Mesendoderm (in vitro differentiated cells): ENCODE data around the gene DDX28.
A peak's percentile ranks its signal among the peaks of the same experiment; 100 is the strongest.

Experiments used
- DNase-seq: peaks from one replicate; pipeline ENCODE4 v3.0.0; 2013
- H2AK5ac ChIP-seq: 2 replicates; pipeline ENCODE4 v1.6.1; 2013; ENCODE audit warnings: low read length, inconsistent platforms
- H2BK120ac ChIP-seq: 2 replicates; pipeline ENCODE4 v1.6.1; 2013; ENCODE audit warnings: low read depth, mild to moderate bottlenecking, low read length, moderate library complexity, mixed read lengths
- H2BK15ac ChIP-seq: replicated peaks from 2 replicates; pipeline ENCODE4 v1.6.1; 2013; ENCODE audit warnings: low read depth, mild to moderate bottlenecking, moderate library complexity
- H2BK5ac ChIP-seq: 2 replicates; pipeline ENCODE4 v1.6.1; 2013; ENCODE audit warnings: low read length, inconsistent platforms
- H3K18ac ChIP-seq: 2 replicates; pipeline ENCODE4 v1.6.1; 2013; ENCODE audit warnings: mild to moderate bottlenecking, low read length, mixed read lengths
- H3K23ac ChIP-seq: one replicate; pipeline ENCODE4 v1.6.1; 2013; ENCODE audit warnings: low read length
- H3K27ac ChIP-seq: 2 replicates; pipeline ENCODE4 v1.5.1; 2013; ENCODE audit warnings: low read depth, mild to moderate bottlenecking, inconsistent platforms, low read length, moderate library complexity
- H3K27me3 ChIP-seq: 2 replicates; pipeline ENCODE4 v1.6.1; 2013; ENCODE audit warnings: low read length, control low read depth, mild to moderate bottlenecking, inconsistent platforms; ENCODE audit not compliant: insufficient read depth, poor library complexity
- H3K36me3 ChIP-seq: 2 replicates; pipeline ENCODE4 v1.6.1; 2013; ENCODE audit warnings: low read length, inconsistent platforms; ENCODE audit not compliant: control insufficient read depth, insufficient read depth
- H3K4ac ChIP-seq: one replicate; pipeline ENCODE4 v1.6.1; 2013; ENCODE audit warnings: low read depth, mild to moderate bottlenecking, low read length, moderate library complexity
- H3K4me1 ChIP-seq: 2 replicates; pipeline ENCODE4 v1.6.1; 2013; ENCODE audit warnings: low read depth, low read length, inconsistent platforms; ENCODE audit not compliant: control insufficient read depth
- H3K4me2 ChIP-seq: 2 replicates; pipeline ENCODE4 v1.6.1; 2013; ENCODE audit warnings: low read length
- H3K4me3 ChIP-seq: 2 replicates; pipeline ENCODE4 v1.5.1; 2013; ENCODE audit warnings: mild to moderate bottlenecking, low read length
- H3K56ac ChIP-seq: one replicate; pipeline ENCODE4 v1.6.1; 2013; ENCODE audit warnings: low read length
- H3K79me1 ChIP-seq: 2 replicates; pipeline ENCODE4 v1.6.1; 2013; ENCODE audit warnings: low read length, inconsistent platforms
- H3K79me2 ChIP-seq: 2 replicates; pipeline ENCODE4 v1.6.1; 2013; ENCODE audit warnings: mild to moderate bottlenecking, low read length; ENCODE audit not compliant: control insufficient read depth, insufficient read depth
- H3K9ac ChIP-seq: 2 replicates; pipeline ENCODE4 v1.6.1; 2013; ENCODE audit warnings: low read length, inconsistent platforms
- H4K5ac ChIP-seq: one replicate; pipeline ENCODE4 v1.6.1; 2013; ENCODE audit warnings: low read length
- H4K8ac ChIP-seq: one replicate; pipeline ENCODE4 v1.6.1; 2013; ENCODE audit warnings: low read depth, mild to moderate bottlenecking, control low read depth, low read length, moderate library complexity
- WGBS: extraction: QIAGEN DNeasy Blood & Tissue Kit; methylation state at CpG from one replicate; pipeline ENCODE4 v1.1.7; 2013; ENCODE audit warnings: low lambda C conversion rate, missing lambda C conversion rate; ENCODE audit not compliant: insufficient coverage; ENCODE audit errors: extremely low coverage; 5-methylcytosine and 5-hydroxymethylcytosine counted together

Gene DDX28

GRCh38 chr16:68046106-68046505 lies 23.1 kb upstream of the DDX28 start:
- no peak overlapping the region for H2BK15ac ChIP-seq
- no peaks in the 10 kb centered on the region for H3K79me2 ChIP-seq
- H3K4ac ChIP-seq = no peak overlapping the region
- H2AK5ac ChIP-seq = no peak overlapping the region
- H4K8ac ChIP-seq = no peak overlapping the region
- H3K4me2 ChIP-seq = no peak overlapping the region
- DNase-seq = no peak
- no peak overlapping the region for H3K23ac ChIP-seq
- H3K4me3 ChIP-seq = no peak overlapping the region
- H3K9ac ChIP-seq = no peak overlapping the region
- H3K18ac ChIP-seq = no peak overlapping the region
- no peak overlapping the region for H3K27ac ChIP-seq
- H4K5ac ChIP-seq = no peak overlapping the region
- H3K56ac ChIP-seq = no peak overlapping the region
- no peaks in the 10 kb centered on the region for H3K36me3 ChIP-seq
- H2BK120ac ChIP-seq = no peak overlapping the region
- H3K79me1 ChIP-seq = no peaks in the 10 kb centered on the region
- H3K4me1 ChIP-seq = no peaks in the 10 kb centered on the region
- no CpG with 5 or more reads among the region's 7 CpGs for WGBS
- H3K27me3 ChIP-seq = no peaks in the 10 kb centered on the region
- no peak overlapping the region for H2BK5ac ChIP-seq

GRCh38 chr16:68041783-68042182 lies 18.8 kb upstream of the DDX28 start:
- H4K8ac ChIP-seq = no peak overlapping the region
- H3K56ac ChIP-seq = no peak overlapping the region
- no peak overlapping the region for H3K4me2 ChIP-seq
- no peak overlapping the region for H2BK15ac ChIP-seq
- H2BK5ac ChIP-seq = no peak overlapping the region
- no peaks in the 10 kb centered on the region for H3K79me1 ChIP-seq
- H3K4me3 ChIP-seq = no peak overlapping the region
- no peak overlapping the region for H3K9ac ChIP-seq
- no peaks in the 10 kb centered on the region for H3K36me3 ChIP-seq
- no peak for DNase-seq
- no peak overlapping the region for H3K27ac ChIP-seq
- no peaks in the 10 kb centered on the region for H3K79me2 ChIP-seq
- H3K27me3 ChIP-seq = no peaks in the 10 kb centered on the region
- no CpG with 5 or more reads among the region's 2 CpGs for WGBS
- no peak overlapping the region for H3K4ac ChIP-seq
- no peak overlapping the region for H2BK120ac ChIP-seq
- H3K4me1 ChIP-seq = no peaks in the 10 kb centered on the region
- no peak overlapping the region for H3K18ac ChIP-seq
- no peak overlapping the region for H2AK5ac ChIP-seq
- H4K5ac ChIP-seq = no peak overlapping the region
- no peak overlapping the region for H3K23ac ChIP-seq

DNA sequence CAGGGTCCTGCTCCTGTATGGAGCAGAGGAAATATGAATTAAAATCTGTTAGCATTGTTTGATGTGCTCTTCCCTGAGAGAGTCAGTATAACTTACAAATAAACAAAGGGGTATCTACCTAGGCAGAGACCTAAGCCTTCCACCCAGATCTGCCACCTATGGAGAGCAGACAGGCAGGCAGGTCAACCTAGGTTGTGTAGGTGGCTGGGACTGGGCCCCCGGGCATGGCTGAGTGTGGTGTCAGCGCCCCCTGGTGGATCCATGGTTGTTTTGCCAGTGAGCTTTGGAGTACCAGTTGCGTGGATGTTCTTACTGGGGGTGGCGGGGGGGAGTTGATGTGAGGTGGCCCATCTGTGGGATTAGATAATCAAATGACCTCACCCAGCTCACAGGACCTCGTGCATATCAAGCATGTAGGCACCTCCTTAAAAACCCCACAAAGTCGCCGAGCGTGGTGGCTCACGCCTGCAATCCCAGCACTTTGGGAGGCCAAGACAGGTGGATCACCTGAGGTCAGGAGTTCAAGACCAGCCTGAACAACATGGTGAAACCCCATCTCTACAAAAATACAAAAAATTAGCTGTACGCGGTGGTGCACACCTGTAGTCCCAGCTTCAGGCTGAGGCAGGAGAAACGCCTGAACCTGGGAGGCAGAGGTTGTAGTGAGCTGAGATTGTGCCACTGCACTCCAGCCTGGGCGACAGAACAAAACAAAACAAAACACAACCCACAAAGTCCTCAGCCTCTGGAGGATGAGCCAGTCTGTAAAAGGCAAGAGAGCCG lies 17.7 kb upstream of the DDX28 start:
- Histone ChIP-seq H3K18ac (no peak overlapping the region), H3K79me1 (no peaks in the 10 kb centered on the region), H3K79me2 (no peaks in the 10 kb centered on the region), H3K56ac (no peak overlapping the region), H3K23ac (no peak overlapping the region), H3K9ac (no peak overlapping the region), H3K4me3 (no peak overlapping the region), H3K27ac (no peak overlapping the region), H4K8ac (no peak overlapping the region), H3K4me1 (no peaks in the 10 kb centered on the region), H3K4ac (no peak overlapping the region), H2BK120ac (no peak overlapping the region), H3K36me3 (no peaks in the 10 kb centered on the region), H3K4me2 (no peak overlapping the region), H3K27me3 (no peaks in the 10 kb centered on the region), H2BK5ac (no peak overlapping the region), H4K5ac (no peak overlapping the region), H2AK5ac (no peak overlapping the region), H2BK15ac (no peak overlapping the region)
- DNase-seq = peak; percentile 90
- WGBS = no CpG with 5 or more reads among the region's 14 CpGs

- H3K23ac ChIP-seq = no peak overlapping the region
- DNase-seq = no peak
- H2BK5ac ChIP-seq = no peak overlapping the region
- no CpG with 5 or more reads among the region's 9 CpGs for WGBS
- no peak overlapping the region for H4K5ac ChIP-seq
- no peak overlapping the region for H3K18ac ChIP-seq
- H3K56ac ChIP-seq = no peak overlapping the region
- H3K4me3 ChIP-seq = no peak overlapping the region
- H2BK15ac ChIP-seq = no peak overlapping the region
- H3K27ac ChIP-seq = no peak overlapping the region
- H3K79me1 ChIP-seq = no peaks in the 10 kb centered on the region
- no peak overlapping the region for H2AK5ac ChIP-seq
- no peaks in the 10 kb centered on the region for H3K27me3 ChIP-seq
- no peaks in the 10 kb centered on the region for H3K4me1 ChIP-seq
- no peak overlapping the region for H3K4me2 ChIP-seq
- no peak overlapping the region for H3K4ac ChIP-seq
- no peak overlapping the region for H2BK120ac ChIP-seq
- no peaks in the 10 kb centered on the region for H3K36me3 ChIP-seq
- no peak overlapping the region for H4K8ac ChIP-seq
- no peak overlapping the region for H3K9ac ChIP-seq
- no peaks in the 10 kb centered on the region for H3K79me2 ChIP-seq
These were observed 15.0 kb upstream of the DDX28 start for GRCh38 chr16:68037841-68038597.

DNA sequence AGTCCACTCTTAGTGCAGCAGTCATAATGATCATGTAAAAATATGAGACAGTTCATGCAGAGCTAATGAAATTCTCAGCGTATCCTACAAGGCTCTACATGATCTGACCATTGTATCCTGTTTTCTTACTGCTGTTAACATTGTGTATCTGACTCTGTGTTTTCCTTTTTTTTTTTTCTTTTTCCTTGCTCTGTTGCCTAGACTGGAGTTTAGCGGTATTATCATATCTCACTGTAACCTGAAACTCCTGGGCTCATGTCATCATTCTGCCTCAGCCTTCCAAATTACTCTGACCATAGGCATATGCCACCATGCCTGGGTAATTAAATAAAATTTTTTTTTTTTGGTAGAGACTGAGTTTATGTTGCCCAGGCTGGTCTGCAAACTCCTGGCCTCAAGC lies 12.2 kb upstream of the DDX28 start:
- Histone ChIP-seq H2AK5ac (no peak overlapping the region), H3K23ac (no peak overlapping the region), H3K4me1 (no peaks in the 10 kb centered on the region), H2BK120ac (no peak overlapping the region), H3K79me2 (no peaks in the 10 kb centered on the region), H2BK5ac (no peak overlapping the region), H3K27me3 (no peaks in the 10 kb centered on the region), H3K56ac (no peak overlapping the region), H3K4me3 (no peak overlapping the region), H4K5ac (no peak overlapping the region), H3K18ac (no peak overlapping the region), H2BK15ac (no peak overlapping the region), H3K27ac (no peak overlapping the region), H3K79me1 (no peaks in the 10 kb centered on the region), H4K8ac (no peak overlapping the region), H3K4ac (no peak overlapping the region), H3K4me2 (no peak overlapping the region), H3K36me3 (no peaks in the 10 kb centered on the region), H3K9ac (no peak overlapping the region)
- no peak for DNase-seq
- no CpG with 5 or more reads among the region's 2 CpGs for WGBS
